H9 (cell line): ENCODE results near the gene HMOX1. TPM values are rescaled to one million over a fixed set of nuclear protein-coding genes. Genes with fewer than 3 reads are reported as not detected.
A peak's percentile ranks its signal among the peaks of the same experiment; 100 is the strongest.

Experiments used
- DNase-seq: peaks from one replicate; pipeline ENCODE4 v3.0.0-alpha.2; 2017
- H2AFZ ChIP-seq: one replicate; pipeline ENCODE4 v1.6.1; 2013; ENCODE audit warnings: mild to moderate bottlenecking, low read length, control low read depth, moderate library complexity
- H2AK5ac ChIP-seq: 2 replicates; pipeline ENCODE4 v1.6.1; 2013; ENCODE audit warnings: low read length, control low read depth, mixed read lengths; ENCODE audit not compliant: insufficient read length
- H2BK120ac ChIP-seq: one replicate; pipeline ENCODE4 v1.6.1; 2013; ENCODE audit warnings: low read depth, mild to moderate bottlenecking, low read length, control low read depth, inconsistent platforms; ENCODE audit not compliant: poor library complexity, severe bottlenecking
- H2BK12ac ChIP-seq: 2 replicates; pipeline ENCODE4 v1.6.1; 2013; ENCODE audit warnings: low read length, control low read depth, mixed read lengths, low read depth; ENCODE audit not compliant: insufficient read length
- H2BK15ac ChIP-seq: 2 replicates; pipeline ENCODE4 v1.6.1; 2013; ENCODE audit warnings: low read depth, low read length, control low read depth
- H2BK20ac ChIP-seq: one replicate; pipeline ENCODE4 v1.6.1; 2013; ENCODE audit warnings: low read depth, mild to moderate bottlenecking, low read length, control low read depth, inconsistent platforms; ENCODE audit not compliant: poor library complexity, severe bottlenecking
- H2BK5ac ChIP-seq: 2 replicates; pipeline ENCODE4 v1.6.1; 2013; ENCODE audit warnings: low read length, control low read depth, mixed read lengths; ENCODE audit not compliant: insufficient read length
- H3K14ac ChIP-seq: 2 replicates; pipeline ENCODE4 v1.6.1; 2013; ENCODE audit warnings: low read length, control low read depth; ENCODE audit not compliant: insufficient read depth
- H3K18ac ChIP-seq: 2 replicates; pipeline ENCODE4 v1.6.1; 2013; ENCODE audit warnings: low read depth, mild to moderate bottlenecking, mixed read lengths, low read length, control low read depth; ENCODE audit not compliant: insufficient read length
- H3K23ac ChIP-seq: 2 replicates; pipeline ENCODE4 v1.6.1; 2013; ENCODE audit warnings: low read length, control low read depth, mixed read lengths, low read depth; ENCODE audit not compliant: insufficient read length
- H3K23me2 ChIP-seq: 2 replicates; pipeline ENCODE4 v1.6.1; 2013; ENCODE audit warnings: low read depth, mild to moderate bottlenecking, mixed read lengths, low read length, control low read depth; ENCODE audit not compliant: insufficient read length, poor library complexity, severe bottlenecking
- H3K27ac ChIP-seq: 2 replicates; pipeline ENCODE4 v1.5.1; 2013; ENCODE audit warnings: low read length, control low read depth, mixed read lengths, low read depth; ENCODE audit not compliant: insufficient read length
- H3K27me3 ChIP-seq: 2 replicates; pipeline ENCODE4 v1.6.1; 2013; ENCODE audit warnings: low read length, control low read depth, inconsistent platforms; ENCODE audit not compliant: insufficient read depth
- H3K4ac ChIP-seq: 2 replicates; pipeline ENCODE4 v1.6.1; 2013; ENCODE audit warnings: low read depth, mild to moderate bottlenecking, control low read depth, inconsistent platforms, low read length, moderate library complexity
- H3K4me1 ChIP-seq: 2 replicates; pipeline ENCODE4 v1.6.1; 2013; ENCODE audit warnings: low read length, control low read depth, inconsistent platforms; ENCODE audit not compliant: insufficient read depth
- H3K4me2 ChIP-seq: 2 replicates; pipeline ENCODE4 v1.6.1; 2013; ENCODE audit warnings: low read length, control low read depth, mixed read lengths; ENCODE audit not compliant: insufficient read length, insufficient read depth
- H3K56ac ChIP-seq: 2 replicates; pipeline ENCODE4 v1.6.1; 2013; ENCODE audit warnings: low read depth, mild to moderate bottlenecking, mixed read lengths, low read length, control low read depth; ENCODE audit not compliant: insufficient read length
- H3K79me1 ChIP-seq: 2 replicates; pipeline ENCODE4 v1.6.1; 2013; ENCODE audit warnings: low read depth, mild to moderate bottlenecking, moderate library complexity, low read length, control low read depth, inconsistent platforms; ENCODE audit not compliant: insufficient read depth, poor library complexity, severe bottlenecking
- H3K79me2 ChIP-seq: 2 replicates; pipeline ENCODE4 v1.6.1; 2013; ENCODE audit warnings: low read length, control low read depth, inconsistent platforms; ENCODE audit not compliant: insufficient read depth
- H3K9ac ChIP-seq: 2 replicates; pipeline ENCODE4 v1.6.1; 2013; ENCODE audit warnings: low read length, control low read depth, mixed read lengths; ENCODE audit not compliant: insufficient read length; ENCODE audit errors: extremely low read depth
- H3K9me3 ChIP-seq: one replicate; pipeline ENCODE4 v1.6.1; 2013; ENCODE audit warnings: low read depth, low read length, inconsistent platforms; ENCODE audit not compliant: control insufficient read depth
- H3T11ph ChIP-seq: one replicate; pipeline ENCODE4 v1.6.1; 2013; ENCODE audit warnings: mild to moderate bottlenecking, low read length, control low read depth, inconsistent platforms
- H4K20me1 ChIP-seq: one replicate; pipeline ENCODE4 v1.6.1; 2013; ENCODE audit not compliant: control insufficient read depth, insufficient read length, insufficient read depth
- H4K5ac ChIP-seq: 2 replicates; pipeline ENCODE4 v1.6.1; 2013; ENCODE audit warnings: low read depth, mild to moderate bottlenecking, mixed read lengths, low read length, control low read depth; ENCODE audit not compliant: insufficient read length
- H4K8ac ChIP-seq: replicated peaks from 2 replicates; pipeline ENCODE4 v1.6.1; 2013; ENCODE audit warnings: low read length, control low read depth, mixed read lengths, low read depth; ENCODE audit not compliant: insufficient read length
- H4K91ac ChIP-seq: 2 replicates; pipeline ENCODE4 v1.6.1; 2013; ENCODE audit warnings: low read depth, mild to moderate bottlenecking, moderate library complexity, mixed read lengths, low read length, control low read depth; ENCODE audit not compliant: insufficient read length
- H3K27ac Mint-ChIP-seq, 3 experiments: 2 replicates in 2 of 3; 3 replicates in 1 of 3; pipeline ENCODE4 v1.8.0; 2020 to 2021; ENCODE audit warnings: mixed read lengths in 3 of 3, mild to moderate bottlenecking in 1 of 3, moderate library complexity in 1 of 3
- H3K27me3 Mint-ChIP-seq: 2 replicates; pipeline ENCODE4 v1.8.0; 2021; ENCODE audit warnings: low read depth, mild to moderate bottlenecking, moderate library complexity, mixed read lengths
- H3K36me3 Mint-ChIP-seq, 3 experiments: 2 replicates in 2 of 3; 3 replicates in 1 of 3; pipeline ENCODE4 v1.8.0; 2020 to 2021; ENCODE audit warnings: low read depth in 3 of 3, mixed read lengths in 3 of 3; ENCODE audit not compliant: insufficient read depth in 1 of 3
- H3K4me1 Mint-ChIP-seq, 2 experiments: 2 replicates each; pipeline ENCODE4 v1.8.0; 2020; ENCODE audit warnings: mixed read lengths in 2 of 2
- H3K4me3 Mint-ChIP-seq, 2 experiments: 2 replicates in 1 of 2; 3 replicates in 1 of 2; pipeline ENCODE4 v1.8.0; 2020 to 2021; ENCODE audit warnings: mild to moderate bottlenecking in 2 of 2, mixed read lengths in 2 of 2, moderate library complexity in 1 of 2
- H3K9me3 Mint-ChIP-seq, 2 experiments: 2 replicates in 1 of 2; 3 replicates in 1 of 2; pipeline ENCODE4 v1.8.0; 2020; ENCODE audit warnings: mild to moderate bottlenecking in 2 of 2, mixed read lengths in 2 of 2, moderate library complexity in 1 of 2
- CTCF ChIP-seq: fragments of 200-600 bp; sonication (generic); conservative IDR thresholded peaks from 3 replicates; pipeline ENCODE4 v1.8.0; 2021; ENCODE audit warnings: antibody characterized with exemption, mild to moderate bottlenecking
- WGBS: extraction: QIAGEN DNeasy Blood & Tissue Kit; methylation state at CpG from one replicate; pipeline ENCODE4 v1.1.7; 2013; ENCODE audit warnings: missing lambda C conversion rate, low lambda C conversion rate, mixed read lengths; ENCODE audit not compliant: insufficient read length; ENCODE audit errors: extremely low coverage; 5-methylcytosine and 5-hydroxymethylcytosine counted together
- total RNA-seq: library from RNA; stranded (reverse); gene quantifications from 2 replicates; pipeline ENCODE4 v1.2.1, GENCODE V29; 2021

The HMOX1 gene
- total RNA-seq, 1 experiment from 2014 or later: 22.7 TPM

- Histone ChIP-seq H3K23ac (no peak overlapping the region), H3K79me1 (peaks cover 8% of the 10 kb centered on the region), H2AK5ac (no peak overlapping the region), H3K56ac (no peak overlapping the region), H3K4me1 (no peaks in the 10 kb centered on the region; the same call in 1 of the 2 replicates), H3K14ac (no peak overlapping the region), H4K20me1 (no peaks in the 10 kb centered on the region), H3K23me2 (no peaks in the 10 kb centered on the region), H3K18ac (no peak overlapping the region), H4K91ac (no peak overlapping the region), H2BK15ac (no peak overlapping the region), H2BK20ac (no peak overlapping the region), H3K9me3 (no peaks in the 10 kb centered on the region), H2BK12ac (no peak overlapping the region), H4K8ac (no peak overlapping the region), H4K5ac (no peak overlapping the region), H3K27me3 (no peaks in the 10 kb centered on the region), H3K4me2 (no peak overlapping the region), H2AFZ (no peak overlapping the region), H2BK120ac (no peak overlapping the region), H2BK5ac (no peak overlapping the region), H3K9ac (no peak overlapping the region), H3K4ac (no peak overlapping the region), H3K27ac (no peak overlapping the region), H3T11ph (no peak overlapping the region), H3K79me2 (peaks cover 4% of the 10 kb centered on the region; the same call in 1 of the 2 replicates)
- no peak for DNase-seq
- Mint-ChIP-seq H3K27ac (peak overlapping the region in 1 of 3 experiments; percentile 44; a peak in 3 of 7 replicates), H3K9me3 (no peaks in the 10 kb centered on the region), H3K27me3 (no peaks in the 10 kb centered on the region), H3K36me3 (peaks cover 75 to 96% (median 95%) of the 10 kb centered on the region in 3 experiments), H3K4me1 (peaks cover 23 to 24% of the 10 kb centered on the region in 2 experiments), H3K4me3 (no peak overlapping the region)
- TF ChIP-seq CTCF: no peak
- WGBS: no CpG with 5 or more reads among the region's 13 CpGs
These were observed 25.5 kb downstream of the HMOX1 start for GRCh38 chr22:35406443-35406842.
